Panc1 (cell line): ENCODE data around the gene WNT9A.

Experiments
- CTCF ChIP-seq: fragments of 450-650 bp; IDR thresholded peaks from 2 replicates; pipeline ENCODE4 v1.5.1; 2017; ENCODE audit warnings: mild to moderate bottlenecking
- POLR2AphosphoS5 ChIP-seq: IDR thresholded peaks from 2 replicates; pipeline ENCODE4 v1.6.1; 2012; ENCODE audit warnings: mild to moderate bottlenecking, low read depth, low read length, moderate library complexity
- SIN3A ChIP-seq: IDR thresholded peaks from 2 replicates; pipeline ENCODE4 v1.6.1; 2012; ENCODE audit warnings: low read depth, mild to moderate bottlenecking, low read length, moderate library complexity, borderline replicate concordance; ENCODE audit not compliant: insufficient read depth
- TCF7L2 ChIP-seq: IDR thresholded peaks from 2 replicates; pipeline ENCODE4 v1.6.1; 2011; ENCODE audit warnings: mild to moderate bottlenecking, low read depth, low read length, inconsistent platforms
- TF ChIP-seq, protein P1 (sequence below), 2 experiments: IDR thresholded peaks; 2 replicates each; pipeline ENCODE4 v1.6.1; 2011 to 2012; ENCODE audit warnings: low read depth in 2 of 2, control low read depth in 1 of 2, low read length in 1 of 2, mild to moderate bottlenecking in 1 of 2, moderate library complexity in 1 of 2; ENCODE audit not compliant: insufficient read depth in 1 of 2

GRCh38 chr1:227915564-227916553, 31.9 kb downstream of the WNT9A start:
- TF ChIP-seq CTCF (no peak), SIN3A (no peak), POLR2AphosphoS5 (no peak), TCF7L2 (no peak)
- TF ChIP-seq, protein P1, sequence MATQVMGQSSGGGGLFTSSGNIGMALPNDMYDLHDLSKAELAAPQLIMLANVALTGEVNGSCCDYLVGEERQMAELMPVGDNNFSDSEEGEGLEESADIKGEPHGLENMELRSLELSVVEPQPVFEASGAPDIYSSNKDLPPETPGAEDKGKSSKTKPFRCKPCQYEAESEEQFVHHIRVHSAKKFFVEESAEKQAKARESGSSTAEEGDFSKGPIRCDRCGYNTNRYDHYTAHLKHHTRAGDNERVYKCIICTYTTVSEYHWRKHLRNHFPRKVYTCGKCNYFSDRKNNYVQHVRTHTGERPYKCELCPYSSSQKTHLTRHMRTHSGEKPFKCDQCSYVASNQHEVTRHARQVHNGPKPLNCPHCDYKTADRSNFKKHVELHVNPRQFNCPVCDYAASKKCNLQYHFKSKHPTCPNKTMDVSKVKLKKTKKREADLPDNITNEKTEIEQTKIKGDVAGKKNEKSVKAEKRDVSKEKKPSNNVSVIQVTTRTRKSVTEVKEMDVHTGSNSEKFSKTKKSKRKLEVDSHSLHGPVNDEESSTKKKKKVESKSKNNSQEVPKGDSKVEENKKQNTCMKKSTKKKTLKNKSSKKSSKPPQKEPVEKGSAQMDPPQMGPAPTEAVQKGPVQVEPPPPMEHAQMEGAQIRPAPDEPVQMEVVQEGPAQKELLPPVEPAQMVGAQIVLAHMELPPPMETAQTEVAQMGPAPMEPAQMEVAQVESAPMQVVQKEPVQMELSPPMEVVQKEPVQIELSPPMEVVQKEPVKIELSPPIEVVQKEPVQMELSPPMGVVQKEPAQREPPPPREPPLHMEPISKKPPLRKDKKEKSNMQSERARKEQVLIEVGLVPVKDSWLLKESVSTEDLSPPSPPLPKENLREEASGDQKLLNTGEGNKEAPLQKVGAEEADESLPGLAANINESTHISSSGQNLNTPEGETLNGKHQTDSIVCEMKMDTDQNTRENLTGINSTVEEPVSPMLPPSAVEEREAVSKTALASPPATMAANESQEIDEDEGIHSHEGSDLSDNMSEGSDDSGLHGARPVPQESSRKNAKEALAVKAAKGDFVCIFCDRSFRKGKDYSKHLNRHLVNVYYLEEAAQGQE (IDR thresholded peaks at IDR 0.05; ENCODE audit: insufficient read depth in 1 of 2, low read depth in 2 of 2, low read length in 1 of 2): no peak
